ENCODE data around the gene NPNT. TPM values are rescaled to one million over a fixed set of nuclear protein-coding genes. Genes with fewer than 3 reads are reported as not detected.

Gene NPNT
- total RNA-seq, 1 donor from 2014 or later, result 217 TPM

- Histone ChIP-seq H3K4me3 (no peak overlapping the region), H3K36me3 (no peaks in the 10 kb centered on the region), H3K4me1 (peaks cover 7% of the 10 kb centered on the region), H3K9me3 (no peaks in the 10 kb centered on the region), H3K27ac (no peak overlapping the region), H3K27me3 (ENCODE audit: low read depth) (no peaks in the 10 kb centered on the region)
- DNase-seq (no peak), ATAC-seq (no peak)
- intact Hi-C loops (cut with DNase I), result no loop called here
- no peak for TF ChIP-seq CTCF (IDR thresholded peaks at IDR 0.05)
Observed at GRCh38 chr4:105994061-105994460, 98.8 kb downstream of the NPNT start.

GRCh38 chr4:105994841-105995501, 99.7 kb downstream of the NPNT start:
- no peak for TF ChIP-seq CTCF (IDR thresholded peaks at IDR 0.05)
- Histone ChIP-seq H3K9me3 (no peaks in the 10 kb centered on the region), H3K27ac (no peak overlapping the region), H3K27me3 (ENCODE audit: low read depth) (no peaks in the 10 kb centered on the region), H3K4me1 (peaks cover 3% of the 10 kb centered on the region), H3K4me3 (no peak overlapping the region), H3K36me3 (no peaks in the 10 kb centered on the region)
- intact Hi-C loops (cut with DNase I), result no loop called here
- ATAC-seq, result no peak
- DNase-seq, result no peak

GRCh38 chr4:105996845-105997244, 101.6 kb downstream of the NPNT start:
- DNase-seq (no peak), ATAC-seq (no peak)
- no peak overlapping the region for H3K4me3 ChIP-seq
- no peaks in the 10 kb centered on the region for H3K36me3 ChIP-seq
- no peaks in the 10 kb centered on the region for H3K27me3 ChIP-seq (ENCODE audit: low read depth)
- H3K4me1 ChIP-seq, result no peaks in the 10 kb centered on the region
- H3K27ac ChIP-seq, result no peak overlapping the region
- intact Hi-C loops (cut with DNase I), result no loop called here
- TF ChIP-seq CTCF (IDR thresholded peaks at IDR 0.05), result no peak
- H3K9me3 ChIP-seq, result no peaks in the 10 kb centered on the region

- no peak for ATAC-seq
Observed at GRCh38 chr4:105998171-105999063, 103.1 kb downstream of the NPNT start.

GRCh38 chr4:106002994-106003393, 107.7 kb downstream of the NPNT start:
- intact Hi-C loops (cut with DNase I), result no loop called here
- DNase-seq (no peak), ATAC-seq (no peak)
- H3K4me1 ChIP-seq, result no peaks in the 10 kb centered on the region
- H3K36me3 ChIP-seq, result no peaks in the 10 kb centered on the region
- no peaks in the 10 kb centered on the region for H3K27me3 ChIP-seq (ENCODE audit: low read depth)
- H3K4me3 ChIP-seq, result no peak overlapping the region
- no peak overlapping the region for H3K27ac ChIP-seq
- TF ChIP-seq CTCF (IDR thresholded peaks at IDR 0.05), result no peak
- no peaks in the 10 kb centered on the region for H3K9me3 ChIP-seq

More at GRCh38 chr4:105998171-105999063, 103.1 kb downstream of the NPNT start:
- intact Hi-C loops (cut with DNase I), result no loop called here
- no peak for DNase-seq
- no peaks in the 10 kb centered on the region for H3K36me3 ChIP-seq
- H3K9me3 ChIP-seq, result no peaks in the 10 kb centered on the region
- no peak overlapping the region for H3K27ac ChIP-seq
- no peak for TF ChIP-seq CTCF (IDR thresholded peaks at IDR 0.05)
- H3K4me1 ChIP-seq, result no peaks in the 10 kb centered on the region
- no peaks in the 10 kb centered on the region for H3K27me3 ChIP-seq (ENCODE audit: low read depth)
- no peak overlapping the region for H3K4me3 ChIP-seq

Measured in lower lobe of right lung (tissue), 2 donors.